Stimulated activated CD8-positive, alpha-beta memory T cell treated with anti-CD3 and anti-CD28 coated beads, Interleukin-7, amount 100 ng/mL, for 4 hours (primary cell): ENCODE measurements around the gene SCN5A.
"Not testable (repeated sequence)": the region's sequence is repeated elsewhere in the genome, so short reads cannot be mapped to it uniquely, and the experiment has no call there.

ENCODE experiments used
- DNase-seq, 2 donors: peaks; one replicate each; pipeline ENCODE4 v3.0.0-alpha.2; 2020; ENCODE audit warnings: low read depth in 2 of 2

Gene SCN5A

DNA sequence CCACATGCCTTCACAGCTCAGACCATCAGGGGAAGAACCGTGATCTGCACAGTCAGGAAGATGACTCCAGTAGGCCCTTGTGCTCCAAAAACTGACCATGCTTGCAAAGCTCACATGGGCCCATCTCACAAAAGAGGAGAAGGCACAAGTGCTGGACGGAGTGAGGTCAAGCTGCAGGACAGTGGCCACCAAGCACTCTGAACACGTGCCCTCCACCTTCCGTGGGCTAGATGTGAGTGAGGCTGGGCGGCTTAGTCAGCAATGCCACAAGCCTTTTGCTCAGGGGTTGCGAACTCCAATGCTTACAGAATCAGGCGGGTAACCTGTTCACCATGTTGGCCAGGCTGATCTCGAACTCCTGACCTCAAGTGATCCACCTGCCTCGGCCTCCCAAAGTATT lies 70.9 kb downstream of the SCN5A start:
- DNase-seq, result no peak

DNA sequence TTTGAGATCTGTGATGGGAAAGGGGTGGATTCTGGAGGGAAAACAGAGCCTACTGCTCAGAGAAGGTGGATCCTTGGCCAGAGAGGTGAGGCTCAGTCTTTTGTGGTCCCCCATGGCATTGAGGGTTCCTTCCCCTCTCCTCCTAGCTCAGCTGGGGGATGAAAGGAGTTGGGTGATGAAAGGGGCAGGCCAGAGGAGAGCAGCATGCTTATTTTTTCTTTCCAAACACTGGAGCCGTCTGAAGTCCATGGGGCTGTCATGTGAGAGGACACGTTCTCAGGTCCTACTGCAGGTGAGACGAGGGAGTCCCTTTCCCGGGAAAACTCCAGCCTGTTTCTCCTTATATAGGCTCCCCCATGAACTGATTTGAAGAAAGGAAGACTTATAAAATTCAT lies 71.4 kb downstream of the SCN5A start:
- DNase-seq, result no peak

- DNase-seq, result no peak
Observed at GRCh38 chr3:38577371-38578080, 72.0 kb downstream of the SCN5A start.

- no peak for DNase-seq
Observed at GRCh38 chr3:38576526-38577370, 72.7 kb downstream of the SCN5A start.

GRCh38 chr3:38576131-38576525 lies 73.4 kb downstream of the SCN5A start:
- no peak for DNase-seq

DNA sequence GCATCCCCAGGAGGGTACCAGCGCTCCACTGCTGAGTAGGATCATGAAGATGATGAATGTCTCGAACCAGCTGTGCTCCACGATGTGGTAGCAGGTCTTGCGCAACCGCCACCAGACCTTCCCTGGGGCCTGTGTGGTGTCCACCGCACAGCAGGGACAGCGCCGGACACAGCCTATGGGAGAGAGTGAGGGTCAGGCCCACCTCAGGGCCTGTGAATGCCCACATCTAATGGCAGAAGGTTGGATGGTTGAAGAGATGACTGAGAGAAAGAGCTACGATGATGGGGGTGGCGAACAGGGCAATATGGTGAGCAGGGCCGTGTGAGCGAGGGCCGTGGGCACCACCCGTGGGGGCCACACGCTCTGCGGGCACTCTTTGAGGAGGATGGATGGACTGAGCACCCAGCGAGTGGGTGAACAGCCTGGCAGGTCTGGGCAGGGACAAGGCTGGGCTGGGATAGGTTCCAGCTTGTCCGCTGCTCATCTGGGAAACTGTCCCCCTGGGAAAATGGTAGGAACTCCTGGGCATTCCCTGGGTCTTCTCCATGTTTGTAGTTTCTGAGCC lies 74.1 kb downstream of the SCN5A start:
- DNase-seq, result no peak

DNA sequence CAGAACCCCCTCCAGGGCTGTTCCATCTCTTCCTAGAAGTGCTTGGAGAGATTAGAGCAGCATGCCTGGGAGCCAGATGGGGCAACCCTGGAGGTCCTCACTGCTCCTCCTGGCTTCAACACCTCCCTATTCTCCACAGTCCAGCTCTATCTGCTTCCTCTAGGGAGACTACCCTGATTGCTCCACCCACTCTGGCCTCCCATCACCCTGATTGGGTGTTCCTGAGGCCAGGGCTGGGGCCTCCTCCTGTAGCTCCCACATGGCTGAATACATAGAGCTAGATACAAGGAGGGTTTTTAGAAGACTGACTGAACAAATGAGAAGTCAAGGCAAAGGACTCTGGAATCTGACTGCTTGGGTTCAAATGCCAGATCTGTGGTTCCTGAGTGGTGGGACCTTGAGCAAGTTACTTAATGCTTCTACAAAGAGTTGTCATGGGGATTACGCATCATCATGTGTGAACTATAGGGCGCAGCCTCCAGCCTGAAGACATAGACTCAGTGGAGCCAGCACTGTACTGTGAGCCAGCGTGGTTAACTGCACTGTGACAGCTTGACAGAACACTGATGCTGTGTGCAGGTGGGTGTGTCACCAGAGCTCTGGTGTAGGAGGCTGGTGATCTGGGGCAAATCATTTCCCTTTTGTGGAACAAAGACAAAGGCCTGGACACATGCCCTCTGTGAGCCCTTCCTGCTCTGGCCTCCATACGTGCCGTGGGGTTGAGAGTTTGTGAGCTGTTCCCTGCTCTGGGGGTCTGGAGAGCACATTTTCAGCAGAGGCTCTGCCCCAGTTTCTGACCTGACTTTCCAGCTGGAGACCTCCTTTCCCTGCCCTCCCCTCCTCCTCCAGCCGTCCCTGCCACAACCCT lies 74.8 kb downstream of the SCN5A start:
- DNase-seq, result no peak

DNA sequence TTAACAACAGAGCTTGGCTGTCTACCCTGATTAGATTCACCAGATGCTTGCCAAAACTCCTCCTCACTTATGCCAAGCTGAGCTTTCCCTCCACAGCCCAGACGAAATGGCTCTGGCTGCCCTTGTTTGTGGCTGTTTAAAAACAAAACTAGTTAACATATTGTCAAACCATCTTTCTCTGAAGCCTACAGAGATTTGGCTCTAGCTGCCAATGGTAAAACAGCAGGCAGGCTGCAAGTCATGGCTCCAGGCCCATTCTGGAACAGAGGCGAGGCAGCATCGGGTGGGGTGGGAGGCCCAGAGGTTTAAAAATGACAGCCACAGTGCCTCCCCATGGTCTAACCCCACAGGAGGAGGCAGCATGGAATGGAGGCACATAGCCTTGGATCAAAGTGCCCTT lies 75.9 kb downstream of the SCN5A start:
- no peak for DNase-seq

DNA sequence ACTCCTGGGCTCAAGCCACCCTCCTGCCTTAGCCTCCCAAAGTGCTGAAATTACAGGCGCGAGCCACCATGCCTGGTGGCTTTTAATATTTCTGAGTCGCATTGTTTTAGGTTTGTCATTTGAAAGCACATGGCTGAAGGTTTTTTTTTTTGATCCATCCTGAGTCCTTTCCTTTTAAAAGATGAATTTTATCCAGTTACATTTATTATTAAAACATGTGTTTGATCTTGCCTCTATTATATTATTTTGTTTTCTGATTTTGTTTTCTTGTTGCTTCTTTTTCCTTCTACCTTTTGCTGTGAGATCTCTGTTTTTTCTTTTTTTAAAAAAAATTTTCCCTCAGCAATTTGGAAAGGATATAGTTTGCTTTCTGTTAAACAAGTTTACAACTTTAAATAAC lies 76.4 kb downstream of the SCN5A start:
- DNase-seq, result no peak

DNA sequence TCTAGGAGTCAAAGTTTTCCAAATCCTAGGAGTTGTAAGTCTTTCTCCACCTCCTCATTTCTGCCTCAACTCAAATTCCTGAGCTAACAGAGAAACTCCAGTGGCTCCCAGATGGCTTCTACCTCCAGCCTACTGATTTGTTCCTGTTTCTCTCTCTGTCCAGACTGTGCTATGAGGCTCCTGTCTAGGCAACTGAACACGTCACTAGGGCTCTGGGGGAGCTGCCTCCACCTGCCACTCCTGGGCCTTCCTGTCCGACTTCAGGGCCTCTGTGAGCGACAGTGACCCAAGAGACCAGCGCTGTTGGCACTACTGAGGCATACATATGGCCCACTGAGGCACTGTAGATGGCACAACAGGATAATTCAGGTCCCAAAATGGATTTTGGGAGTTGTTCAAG lies 82.0 kb downstream of the SCN5A start:
- DNase-seq, result no peak

DNA sequence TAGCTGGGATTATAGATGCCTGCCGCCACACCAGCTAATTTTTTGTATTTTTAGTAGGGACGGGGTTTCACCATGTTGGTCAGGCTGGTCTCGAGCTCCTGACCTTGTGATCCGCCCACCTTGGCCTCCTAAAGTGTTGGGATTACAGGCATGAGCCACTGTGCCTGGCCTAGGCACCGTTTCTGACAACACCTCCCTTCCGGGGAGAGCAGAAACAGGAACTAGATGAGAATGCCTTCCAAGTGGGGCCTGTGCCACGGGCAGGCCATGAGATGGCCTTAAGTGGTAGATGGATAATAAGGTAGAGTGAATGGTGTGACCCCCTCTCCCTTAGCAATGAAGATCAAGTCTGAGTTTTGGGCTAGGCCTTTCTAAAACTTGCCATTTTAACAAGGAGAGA lies 82.7 kb downstream of the SCN5A start:
- DNase-seq, result not testable (repeated sequence)

GRCh38 chr3:38566215-38566528 lies 83.3 kb downstream of the SCN5A start:
- no peak for DNase-seq

GRCh38 chr3:38565339-38566214 lies 83.9 kb downstream of the SCN5A start:
- DNase-seq, result no peak

- no peak for DNase-seq
Observed at GRCh38 chr3:38564631-38565338, 84.7 kb downstream of the SCN5A start.

DNA sequence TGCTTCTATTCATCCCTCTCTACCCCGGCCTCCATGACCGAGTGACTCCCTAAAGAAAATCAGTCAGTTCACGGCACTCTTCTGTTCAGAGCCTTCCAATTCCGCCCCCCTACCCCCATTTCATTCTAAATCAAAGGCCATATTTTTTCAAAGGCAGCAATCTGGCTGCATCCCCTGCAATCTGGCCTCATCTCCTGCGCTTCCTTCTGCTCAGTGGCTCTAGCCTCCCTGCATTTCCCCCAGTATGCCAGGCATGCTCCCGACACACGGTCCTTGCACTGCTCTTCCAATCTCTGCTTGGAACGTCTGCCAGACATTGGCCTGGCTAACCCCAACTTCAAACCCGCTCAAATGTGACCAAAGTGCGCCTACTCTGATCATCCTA lies 85.6 kb downstream of the SCN5A start:
- DNase-seq, result no peak

GRCh38 chr3:38563070-38563885 lies 86.2 kb downstream of the SCN5A start:
- DNase-seq, result no peak

- DNase-seq, result no peak
Observed at GRCh38 chr3:38562467-38562925, 87.0 kb downstream of the SCN5A start.

- no peak for DNase-seq
Observed at GRCh38 chr3:38561746-38562466, 87.6 kb downstream of the SCN5A start.
